ENCODE measurements around the gene COL17A1. TPM values are rescaled to one million over a fixed set of nuclear protein-coding genes. Genes with fewer than 3 reads are reported as not detected.

Gene COL17A1
- total and polyA plus RNA-seq, 9 of the 15 experiments (the other 6 are each of a cell fraction or from before 2014, with no cell fraction given), result not detected

- TF ChIP-seq SIRT6 (IDR thresholded peaks at IDR 0.05; ENCODE audit: low read depth, low read length), result no peak
- TF ChIP-seq FOXK2 (conservative IDR thresholded peaks at IDR 0.05 in 1 of 2, IDR thresholded peaks at IDR 0.05 in 1 of 2; ENCODE audit: low read depth in 2 of 2), result peak; percentile 89 to 94
- no peak for TF ChIP-seq DIDO1 (tag; IDR thresholded peaks at IDR 0.05; ENCODE audit: low read depth)
- TF ChIP-seq BACH1 (tag; IDR thresholded peaks at IDR 0.05), result no peak
- TF ChIP-seq CBX1 (IDR thresholded peaks at IDR 0.05; ENCODE audit: low read depth), result no peak
- no peak for TF ChIP-seq THAP7 (CRISPR knock-in tag; IDR thresholded peaks at IDR 0.05)
- TF ChIP-seq MIER1 (IDR thresholded peaks at IDR 0.05; ENCODE audit: low read depth), result no peak; the same call in 1 of the 2 replicates
- peak; percentile 28; the same call in 1 of the 2 replicates for TF ChIP-seq ESRRA (IDR thresholded peaks at IDR 0.05; ENCODE audit: borderline replicate concordance, low read depth)
- peak; percentile 65 for TF ChIP-seq NFRKB (IDR thresholded peaks at IDR 0.05; ENCODE audit: low read depth)
- peak; percentile 53; the same call in 1 of the 2 replicates for TF ChIP-seq NKRF (IDR thresholded peaks at IDR 0.05; ENCODE audit: borderline replicate concordance)
- TF ChIP-seq JUN (IDR thresholded peaks at IDR 0.05; ENCODE audit: borderline replicate concordance, low read depth, low read length), result 0 out of 2 replicates have a peak, but pooled peaks have one; percentile 20
- TF ChIP-seq JUN (CRISPR knock-in tag; IDR thresholded peaks at IDR 0.05; ENCODE audit: borderline replicate concordance), result no peak
- peak; percentile 40 to 69; a peak in 3 of 4 replicates for TF ChIP-seq MAZ (CRISPR knock-in tag; conservative IDR thresholded peaks at IDR 0.05 in 1 of 2, IDR thresholded peaks at IDR 0.05 in 1 of 2)
- TF ChIP-seq KLF6 (CRISPR knock-in tag; IDR thresholded peaks at IDR 0.05; ENCODE audit: borderline replicate concordance), result no peak
- peak; percentile 96 to 97 for TF ChIP-seq NRF1 (conservative IDR thresholded peaks at IDR 0.05 in 1 of 2, IDR thresholded peaks at IDR 0.05 in 1 of 2)
- TF ChIP-seq ZNF316 (IDR thresholded peaks at IDR 0.05), result no peak
- TF ChIP-seq ZNF696 (CRISPR knock-in tag; conservative IDR thresholded peaks at IDR 0.05), result no peak
- TF ChIP-seq ZNF586 (CRISPR knock-in tag; conservative IDR thresholded peaks at IDR 0.05), result no peak
- peak; percentile 30; the same call in 1 of the 2 replicates for TF ChIP-seq GTF2E2 (tag; IDR thresholded peaks at IDR 0.05)
- TF ChIP-seq MCM7 (IDR thresholded peaks at IDR 0.05), result no peak
- TF ChIP-seq GMEB1 (CRISPR knock-in tag; IDR thresholded peaks at IDR 0.05), result peak; percentile 56
- TF ChIP-seq RBBP5 (IDR thresholded peaks at IDR 0.05; ENCODE audit: borderline replicate concordance, insufficient read depth, low read length, poor library complexity, severe bottlenecking), result peak; percentile 55
- no peak for TF ChIP-seq PYGO2 (tag; IDR thresholded peaks at IDR 0.05)
- peak; percentile 97 for TF ChIP-seq MEIS2 (IDR thresholded peaks at IDR 0.05; ENCODE audit: partially characterized antibody)
- no peak for TF ChIP-seq RBM34 (IDR thresholded peaks at IDR 0.05; ENCODE audit: borderline replicate concordance, insufficient read depth, low read length)
Measured at GRCh38 chr10:104121485-104122224, 36.0 kb upstream of the COL17A1 start, which contains the start of gene SFR1 (continued).
